ENCODE measurements around the gene LMBR1. TPM values are rescaled to one million over a fixed set of nuclear protein-coding genes. Genes with fewer than 3 reads are reported as not detected.
"Not testable (repeated sequence)": the region's sequence is repeated elsewhere in the genome, so short reads cannot be mapped to it uniquely, and the experiment has no call there.

The LMBR1 gene
- total RNA-seq, 2 experiments from 2014 or later, result 114 to 136 TPM

- POLR2A ChIA-PET, result no interaction called here
- no peak overlapping the region for H3K4me3 ChIP-seq (ENCODE audit: low read depth, low read length, poor library complexity, severe bottlenecking)
- no peaks in the 10 kb centered on the region for H3K4me1 ChIP-seq (ENCODE audit: insufficient read depth, low read length, poor library complexity, severe bottlenecking)
- TF ChIP-seq EZH2phosphoT487 (IDR thresholded peaks at IDR 0.05; ENCODE audit: borderline replicate concordance, low read depth, low read length) (no peak), CTCF (conservative IDR thresholded peaks at IDR 0.05; ENCODE audit: low read length) (no peak)
- CTCF ChIA-PET (ENCODE audit: unreplicated experiment), result no interaction called here
- BruUV-seq (replicated peaks), result no TSS peak
- no peak overlapping the region for H2AFZ ChIP-seq (ENCODE audit: low read length)
- H4K20me1 ChIP-seq (ENCODE audit: insufficient read depth, low read length), result no peaks in the 10 kb centered on the region
- H3K36me3 ChIP-seq (ENCODE audit: insufficient read depth, low read length), result peaks cover 16% of the 10 kb centered on the region; the same call in 1 of the 2 replicates
- intact Hi-C loops (cut with micrococcal nuclease; ENCODE audit: unreplicated experiment), result loop anchor here (10.0 kb wide), 1 partner anchor 173 kb away; the partner anchor contains the start of gene RNF32
- H3K9me2 ChIP-seq (ENCODE audit: insufficient read depth, low read length), result no peaks in the 10 kb centered on the region
- no peak overlapping the region for H3K4me2 ChIP-seq (ENCODE audit: low read length)
- H3K9me3 ChIP-seq (ENCODE audit: low read length), result no peaks in the 10 kb centered on the region
- no peak for DNase-seq (ENCODE audit: low spot score)
- no peak overlapping the region for H3K27ac ChIP-seq (ENCODE audit: low read depth, low read length, poor library complexity, severe bottlenecking)
- no peaks in the 10 kb centered on the region for H3K79me2 ChIP-seq (ENCODE audit: insufficient read depth, low read depth, low read length)
Observed at GRCh38 chr7:156818133-156818532, 74.8 kb downstream of the LMBR1 start.

- intact Hi-C loops (cut with micrococcal nuclease; ENCODE audit: unreplicated experiment), result loop anchor here (10.0 kb wide), 1 partner anchor 172 kb away; the partner anchor contains the start of gene RNF32
- no peak overlapping the region for H3K4me3 ChIP-seq (ENCODE audit: low read depth, low read length, poor library complexity, severe bottlenecking)
- H3K9me2 ChIP-seq (ENCODE audit: insufficient read depth, low read length), result no peaks in the 10 kb centered on the region
- ChIA-PET CTCF (ENCODE audit: unreplicated experiment) (no interaction called here), POLR2A (interaction anchor here (0.6 to 0.8 kb wide), 3 partner anchors 12 to 36 kb away, joined by 3 to 5 read pairs (median 3); no protein-coding TSS in a partner anchor)
- peaks cover 5% of the 10 kb centered on the region for H3K4me1 ChIP-seq (ENCODE audit: insufficient read depth, low read length, poor library complexity, severe bottlenecking)
- no peaks in the 10 kb centered on the region for H4K20me1 ChIP-seq (ENCODE audit: insufficient read depth, low read length)
- BruUV-seq (replicated peaks), result no TSS peak
- DNase-seq (ENCODE audit: low spot score), result peak; percentile 33
- H3K4me2 ChIP-seq (ENCODE audit: low read length), result no peak overlapping the region
- no peaks in the 10 kb centered on the region for H3K9me3 ChIP-seq (ENCODE audit: low read length)
- peak; percentile 88 for TF ChIP-seq CTCF (conservative IDR thresholded peaks at IDR 0.05; ENCODE audit: low read length)
- no peak for TF ChIP-seq EZH2phosphoT487 (IDR thresholded peaks at IDR 0.05; ENCODE audit: borderline replicate concordance, low read depth, low read length)
- peaks cover 16% of the 10 kb centered on the region; the same call in 1 of the 2 replicates for H3K36me3 ChIP-seq (ENCODE audit: insufficient read depth, low read length)
- H2AFZ ChIP-seq (ENCODE audit: low read length), result no peak overlapping the region
- no peak overlapping the region for H3K27ac ChIP-seq (ENCODE audit: low read depth, low read length, poor library complexity, severe bottlenecking)
- no peaks in the 10 kb centered on the region for H3K79me2 ChIP-seq (ENCODE audit: insufficient read depth, low read depth, low read length)
Observed at GRCh38 chr7:156816943-156817572, 75.9 kb downstream of the LMBR1 start.

GRCh38 chr7:156811706-156812105 is 81.3 kb downstream of the LMBR1 start:
- Histone ChIP-seq H3K27ac (ENCODE audit: low read depth, low read length, poor library complexity, severe bottlenecking) (no peak overlapping the region), H3K4me1 (ENCODE audit: insufficient read depth, low read length, poor library complexity, severe bottlenecking) (peaks cover 5% of the 10 kb centered on the region), H3K4me2 (ENCODE audit: low read length) (no peak overlapping the region), H3K4me3 (ENCODE audit: low read depth, low read length, poor library complexity, severe bottlenecking) (no peak overlapping the region), H3K9me3 (ENCODE audit: low read length) (no peaks in the 10 kb centered on the region), H3K79me2 (ENCODE audit: insufficient read depth, low read depth, low read length) (no peaks in the 10 kb centered on the region), H3K36me3 (ENCODE audit: insufficient read depth, low read length) (peaks cover 11% of the 10 kb centered on the region; the same call in 1 of the 2 replicates), H3K9me2 (ENCODE audit: insufficient read depth, low read length) (no peaks in the 10 kb centered on the region), H4K20me1 (ENCODE audit: insufficient read depth, low read length) (no peaks in the 10 kb centered on the region), H2AFZ (ENCODE audit: low read length) (no peak overlapping the region)
- ChIA-PET POLR2A (no interaction called here), CTCF (ENCODE audit: unreplicated experiment) (no interaction called here)
- intact Hi-C loops (cut with micrococcal nuclease; ENCODE audit: unreplicated experiment), result loop anchor here (10.0 kb wide), 1 partner anchor 167 kb away; the partner anchor contains the start of gene RNF32
- no peak for DNase-seq (ENCODE audit: low spot score)
- no peak for TF ChIP-seq CTCF (conservative IDR thresholded peaks at IDR 0.05; ENCODE audit: low read length)
- no peak for TF ChIP-seq EZH2phosphoT487 (IDR thresholded peaks at IDR 0.05; ENCODE audit: borderline replicate concordance, low read depth, low read length)
- BruUV-seq (replicated peaks), result no TSS peak

- H3K79me2 ChIP-seq (ENCODE audit: insufficient read depth, low read depth, low read length); H4K20me1 ChIP-seq (ENCODE audit: insufficient read depth, low read length); BruUV-seq (replicated peaks); H3K9me2 ChIP-seq (ENCODE audit: insufficient read depth, low read length); H3K4me1 ChIP-seq (ENCODE audit: insufficient read depth, low read length, poor library complexity, severe bottlenecking); H3K4me2 ChIP-seq (ENCODE audit: low read length); DNase-seq (ENCODE audit: low spot score); H3K9me3 ChIP-seq (ENCODE audit: low read length); POLR2A ChIA-PET; intact Hi-C loops (cut with micrococcal nuclease; ENCODE audit: unreplicated experiment); H3K27ac ChIP-seq (ENCODE audit: low read depth, low read length, poor library complexity, severe bottlenecking); H2AFZ ChIP-seq (ENCODE audit: low read length); CTCF ChIA-PET (ENCODE audit: unreplicated experiment); H3K4me3 ChIP-seq (ENCODE audit: low read depth, low read length, poor library complexity, severe bottlenecking): not testable (repeated sequence)
- peaks cover 12% of the 10 kb centered on the region; the same call in 1 of the 2 replicates for H3K36me3 ChIP-seq (ENCODE audit: insufficient read depth, low read length)
Observed at GRCh38 chr7:156803656-156804055, 89.3 kb downstream of the LMBR1 start.
